ENCODE data around the gene ZNF521. TPM values are rescaled to one million over a fixed set of nuclear protein-coding genes. Genes with fewer than 3 reads are reported as not detected.

Gene ZNF521
- total RNA-seq, 1 donor from 2014 or later: 48.0 TPM

GRCh38 chr18:25176518-25177042, 175.4 kb downstream of the ZNF521 start:
- Mint-ChIP-seq H3K27me3 (ENCODE audit: low read depth, unreplicated experiment) (no peaks in the 10 kb centered on the region), H3K27ac (ENCODE audit: unreplicated experiment) (no peak overlapping the region), H3K9me3 (ENCODE audit: unreplicated experiment) (no peaks in the 10 kb centered on the region), H3K36me3 (ENCODE audit: low read depth, unreplicated experiment) (no peaks in the 10 kb centered on the region), H3K4me1 (ENCODE audit: low read depth, unreplicated experiment) (peaks cover 10% of the 10 kb centered on the region), H3K4me3 (ENCODE audit: unreplicated experiment) (no peak overlapping the region)
- TF ChIP-seq EZH2 (IDR thresholded peaks at IDR 0.05; ENCODE audit: insufficient read depth, low read length): no peak
- TF ChIP-seq, protein P1, sequence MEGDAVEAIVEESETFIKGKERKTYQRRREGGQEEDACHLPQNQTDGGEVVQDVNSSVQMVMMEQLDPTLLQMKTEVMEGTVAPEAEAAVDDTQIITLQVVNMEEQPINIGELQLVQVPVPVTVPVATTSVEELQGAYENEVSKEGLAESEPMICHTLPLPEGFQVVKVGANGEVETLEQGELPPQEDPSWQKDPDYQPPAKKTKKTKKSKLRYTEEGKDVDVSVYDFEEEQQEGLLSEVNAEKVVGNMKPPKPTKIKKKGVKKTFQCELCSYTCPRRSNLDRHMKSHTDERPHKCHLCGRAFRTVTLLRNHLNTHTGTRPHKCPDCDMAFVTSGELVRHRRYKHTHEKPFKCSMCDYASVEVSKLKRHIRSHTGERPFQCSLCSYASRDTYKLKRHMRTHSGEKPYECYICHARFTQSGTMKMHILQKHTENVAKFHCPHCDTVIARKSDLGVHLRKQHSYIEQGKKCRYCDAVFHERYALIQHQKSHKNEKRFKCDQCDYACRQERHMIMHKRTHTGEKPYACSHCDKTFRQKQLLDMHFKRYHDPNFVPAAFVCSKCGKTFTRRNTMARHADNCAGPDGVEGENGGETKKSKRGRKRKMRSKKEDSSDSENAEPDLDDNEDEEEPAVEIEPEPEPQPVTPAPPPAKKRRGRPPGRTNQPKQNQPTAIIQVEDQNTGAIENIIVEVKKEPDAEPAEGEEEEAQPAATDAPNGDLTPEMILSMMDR (IDR thresholded peaks at IDR 0.05; ENCODE audit: insufficient read depth, low read depth, low read length): no peak
- no peaks in the 10 kb centered on the region for H3K27me3 ChIP-seq (ENCODE audit: insufficient read depth, low read length)
- H4K20me1 ChIP-seq (ENCODE audit: insufficient read depth, low read length): no peaks in the 10 kb centered on the region
- H3K4me2 ChIP-seq (ENCODE audit: low read length): no peak overlapping the region
- no peak overlapping the region for H3K9ac ChIP-seq (ENCODE audit: low read length)
- no peaks in the 10 kb centered on the region for H3K79me2 ChIP-seq (ENCODE audit: insufficient read depth, low read length)
- H3K9me3 ChIP-seq (ENCODE audit: insufficient read depth, low read depth, low read length): no peaks in the 10 kb centered on the region
- H3K4me1 ChIP-seq (ENCODE audit: insufficient read depth, low read length): no peaks in the 10 kb centered on the region
- no peak overlapping the region for H3K4me3 ChIP-seq (ENCODE audit: insufficient read depth, low read depth, low read length)
- FAIRE-seq (no peak), DNase-seq (ENCODE audit: low read depth) (no peak)
- H2AFZ ChIP-seq (ENCODE audit: low read depth, low read length): no peak overlapping the region
- no peak overlapping the region for H3K27ac ChIP-seq (ENCODE audit: low read depth, low read length)
- H3K36me3 ChIP-seq (ENCODE audit: insufficient read depth, low read length): no peaks in the 10 kb centered on the region

GRCh38 chr18:25175558-25176517, 176.1 kb downstream of the ZNF521 start:
- FAIRE-seq (no peak), DNase-seq (ENCODE audit: low read depth) (no peak)
- Mint-ChIP-seq H3K9me3 (ENCODE audit: unreplicated experiment) (no peaks in the 10 kb centered on the region), H3K36me3 (ENCODE audit: low read depth, unreplicated experiment) (no peaks in the 10 kb centered on the region), H3K4me3 (ENCODE audit: unreplicated experiment) (no peak overlapping the region), H3K27me3 (ENCODE audit: low read depth, unreplicated experiment) (no peaks in the 10 kb centered on the region), H3K4me1 (ENCODE audit: low read depth, unreplicated experiment) (peaks cover 6% of the 10 kb centered on the region), H3K27ac (ENCODE audit: unreplicated experiment) (no peak overlapping the region)
- Histone ChIP-seq H3K9ac (ENCODE audit: low read length) (no peak overlapping the region), H3K27me3 (ENCODE audit: insufficient read depth, low read length) (no peaks in the 10 kb centered on the region), H3K4me3 (ENCODE audit: insufficient read depth, low read depth, low read length) (no peak overlapping the region), H4K20me1 (ENCODE audit: insufficient read depth, low read length) (no peaks in the 10 kb centered on the region), H3K79me2 (ENCODE audit: insufficient read depth, low read length) (no peaks in the 10 kb centered on the region), H3K4me1 (ENCODE audit: insufficient read depth, low read length) (no peaks in the 10 kb centered on the region), H3K36me3 (ENCODE audit: insufficient read depth, low read length) (no peaks in the 10 kb centered on the region), H3K27ac (ENCODE audit: low read depth, low read length) (no peak overlapping the region), H2AFZ (ENCODE audit: low read depth, low read length) (no peak overlapping the region), H3K4me2 (ENCODE audit: low read length) (no peak overlapping the region), H3K9me3 (ENCODE audit: insufficient read depth, low read depth, low read length) (no peaks in the 10 kb centered on the region)
- TF ChIP-seq, protein P1 (IDR thresholded peaks at IDR 0.05; ENCODE audit: insufficient read depth, low read depth, low read length): no peak
- no peak for TF ChIP-seq EZH2 (IDR thresholded peaks at IDR 0.05; ENCODE audit: insufficient read depth, low read length)
